Measurements from ENCODE around the gene SLC39A11.

Gene SLC39A11

GRCh38 chr17:72967277-72967970, 125.1 kb downstream of the SLC39A11 start:
- TF ChIP-seq EZH2 (optimal IDR thresholded peaks at IDR 0.05; ENCODE audit: low read depth, low read length) = no peak
- TF ChIP-seq, protein P1, sequence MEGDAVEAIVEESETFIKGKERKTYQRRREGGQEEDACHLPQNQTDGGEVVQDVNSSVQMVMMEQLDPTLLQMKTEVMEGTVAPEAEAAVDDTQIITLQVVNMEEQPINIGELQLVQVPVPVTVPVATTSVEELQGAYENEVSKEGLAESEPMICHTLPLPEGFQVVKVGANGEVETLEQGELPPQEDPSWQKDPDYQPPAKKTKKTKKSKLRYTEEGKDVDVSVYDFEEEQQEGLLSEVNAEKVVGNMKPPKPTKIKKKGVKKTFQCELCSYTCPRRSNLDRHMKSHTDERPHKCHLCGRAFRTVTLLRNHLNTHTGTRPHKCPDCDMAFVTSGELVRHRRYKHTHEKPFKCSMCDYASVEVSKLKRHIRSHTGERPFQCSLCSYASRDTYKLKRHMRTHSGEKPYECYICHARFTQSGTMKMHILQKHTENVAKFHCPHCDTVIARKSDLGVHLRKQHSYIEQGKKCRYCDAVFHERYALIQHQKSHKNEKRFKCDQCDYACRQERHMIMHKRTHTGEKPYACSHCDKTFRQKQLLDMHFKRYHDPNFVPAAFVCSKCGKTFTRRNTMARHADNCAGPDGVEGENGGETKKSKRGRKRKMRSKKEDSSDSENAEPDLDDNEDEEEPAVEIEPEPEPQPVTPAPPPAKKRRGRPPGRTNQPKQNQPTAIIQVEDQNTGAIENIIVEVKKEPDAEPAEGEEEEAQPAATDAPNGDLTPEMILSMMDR (IDR thresholded peaks at IDR 0.05; ENCODE audit: low read length) = no peak
- no peak for TF ChIP-seq EZH2phosphoT487 (IDR thresholded peaks at IDR 0.05; ENCODE audit: low read length)
- Histone ChIP-seq H3K9me2 (replicated peaks; ENCODE audit: insufficient read depth, low read length) (no peaks in the 10 kb centered on the region), H3K4me2 (ENCODE audit: low read depth, low read length) (no peak overlapping the region), H3K4me1 (ENCODE audit: low read length) (no peaks in the 10 kb centered on the region), H3K9me3 (replicated peaks; ENCODE audit: insufficient read depth, low read length) (no peaks in the 10 kb centered on the region), H2AFZ (ENCODE audit: low read length) (no peak overlapping the region), H3K27ac (ENCODE audit: low read length) (no peak overlapping the region), H3F3A (ENCODE audit: insufficient read depth, low read length) (no peaks in the 10 kb centered on the region), H4K20me1 (ENCODE audit: insufficient read depth, low read length) (no peaks in the 10 kb centered on the region), H3K36me3 (replicated peaks; ENCODE audit: insufficient read depth, low read length) (no peaks in the 10 kb centered on the region), H3K4me3 (ENCODE audit: low read length) (no peak overlapping the region), H3K27me3 (replicated peaks; ENCODE audit: insufficient read depth, low read length) (no peaks in the 10 kb centered on the region), H3K9ac (ENCODE audit: low read length) (no peak overlapping the region), H3K79me2 (ENCODE audit: low read length) (no peaks in the 10 kb centered on the region)
- no peak for DNase-seq

GRCh38 chr17:72962106-72962505, 130.4 kb downstream of the SLC39A11 start:
- Histone ChIP-seq H3K9me3 (replicated peaks; ENCODE audit: insufficient read depth, low read length) (no peaks in the 10 kb centered on the region), H3K79me2 (ENCODE audit: low read length) (no peaks in the 10 kb centered on the region), H4K20me1 (ENCODE audit: insufficient read depth, low read length) (no peaks in the 10 kb centered on the region), H3K4me1 (ENCODE audit: low read length) (no peaks in the 10 kb centered on the region), H2AFZ (ENCODE audit: low read length) (no peak overlapping the region), H3K9ac (ENCODE audit: low read length) (no peak overlapping the region), H3K4me3 (ENCODE audit: low read length) (no peak overlapping the region), H3K27ac (ENCODE audit: low read length) (no peak overlapping the region), H3K9me2 (replicated peaks; ENCODE audit: insufficient read depth, low read length) (no peaks in the 10 kb centered on the region), H3K27me3 (replicated peaks; ENCODE audit: insufficient read depth, low read length) (no peaks in the 10 kb centered on the region), H3K4me2 (ENCODE audit: low read depth, low read length) (no peak overlapping the region), H3F3A (ENCODE audit: insufficient read depth, low read length) (no peaks in the 10 kb centered on the region), H3K36me3 (replicated peaks; ENCODE audit: insufficient read depth, low read length) (no peaks in the 10 kb centered on the region)
- TF ChIP-seq EZH2phosphoT487 (IDR thresholded peaks at IDR 0.05; ENCODE audit: low read length) (no peak), EZH2 (optimal IDR thresholded peaks at IDR 0.05; ENCODE audit: low read depth, low read length) (no peak)
- TF ChIP-seq, protein P1 (IDR thresholded peaks at IDR 0.05; ENCODE audit: low read length) = no peak
- no peak for DNase-seq

DNA sequence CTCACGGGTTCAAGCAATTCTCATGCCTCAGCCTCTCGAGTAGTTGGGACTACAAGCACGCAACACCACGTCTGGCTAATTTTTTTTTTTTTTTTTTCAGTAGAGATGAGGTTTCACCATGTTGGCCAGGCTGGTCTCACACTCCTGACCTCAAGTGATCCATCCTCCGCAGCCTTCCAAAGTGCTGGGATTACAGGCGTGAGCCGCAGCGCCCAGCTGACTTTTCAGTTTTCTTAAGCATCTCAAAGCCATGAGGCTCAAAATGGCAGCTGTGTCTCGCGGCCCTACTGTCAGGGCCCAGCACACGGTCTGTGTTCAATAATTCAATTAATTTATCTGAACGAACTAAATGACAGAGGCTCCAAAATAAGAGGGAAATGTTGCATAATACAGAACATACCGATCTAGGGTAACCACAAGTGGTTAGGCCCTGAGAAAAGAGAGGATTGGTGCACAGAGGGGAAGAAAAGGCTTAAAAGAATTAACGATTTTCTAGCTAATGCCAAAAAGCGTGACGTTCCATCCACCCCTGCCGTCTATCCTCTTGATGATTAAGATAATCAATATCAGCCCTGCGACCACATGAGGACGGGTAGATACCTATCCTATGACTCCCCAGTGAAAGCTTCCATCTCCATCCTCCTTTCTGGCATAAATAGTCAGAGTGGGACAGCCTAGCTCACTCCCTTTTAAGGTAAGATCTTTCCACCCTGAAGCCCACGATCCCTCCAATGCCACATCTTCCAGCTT, 136.9 kb downstream of the SLC39A11 start:
- Histone ChIP-seq H2AFZ (ENCODE audit: low read length) (no peak overlapping the region), H3K9me3 (replicated peaks; ENCODE audit: insufficient read depth, low read length) (no peaks in the 10 kb centered on the region), H3K9me2 (replicated peaks; ENCODE audit: insufficient read depth, low read length) (no peaks in the 10 kb centered on the region), H4K20me1 (ENCODE audit: insufficient read depth, low read length) (no peaks in the 10 kb centered on the region), H3K4me2 (ENCODE audit: low read depth, low read length) (no peak overlapping the region), H3K9ac (ENCODE audit: low read length) (no peak overlapping the region), H3K4me3 (ENCODE audit: low read length) (no peak overlapping the region), H3F3A (ENCODE audit: insufficient read depth, low read length) (no peaks in the 10 kb centered on the region), H3K27me3 (replicated peaks; ENCODE audit: insufficient read depth, low read length) (no peaks in the 10 kb centered on the region), H3K27ac (ENCODE audit: low read length) (no peak overlapping the region), H3K36me3 (replicated peaks; ENCODE audit: insufficient read depth, low read length) (no peaks in the 10 kb centered on the region), H3K4me1 (ENCODE audit: low read length) (no peaks in the 10 kb centered on the region), H3K79me2 (ENCODE audit: low read length) (no peaks in the 10 kb centered on the region)
- no peak for TF ChIP-seq EZH2 (optimal IDR thresholded peaks at IDR 0.05; ENCODE audit: low read depth, low read length)
- TF ChIP-seq, protein P1 (IDR thresholded peaks at IDR 0.05; ENCODE audit: low read length) = no peak
- no peak for TF ChIP-seq EZH2phosphoT487 (IDR thresholded peaks at IDR 0.05; ENCODE audit: low read length)
- no peak for DNase-seq

Measured in MM.1S (cell line).